Kidney tubule cell (primary cell): ENCODE results near the gene ABCF3.

Experiments
- DNase-seq: peaks from one replicate; pipeline ENCODE4 v3.0.0-alpha.2; 2018; ENCODE audit warnings: low spot score

The ABCF3 gene

DNA sequence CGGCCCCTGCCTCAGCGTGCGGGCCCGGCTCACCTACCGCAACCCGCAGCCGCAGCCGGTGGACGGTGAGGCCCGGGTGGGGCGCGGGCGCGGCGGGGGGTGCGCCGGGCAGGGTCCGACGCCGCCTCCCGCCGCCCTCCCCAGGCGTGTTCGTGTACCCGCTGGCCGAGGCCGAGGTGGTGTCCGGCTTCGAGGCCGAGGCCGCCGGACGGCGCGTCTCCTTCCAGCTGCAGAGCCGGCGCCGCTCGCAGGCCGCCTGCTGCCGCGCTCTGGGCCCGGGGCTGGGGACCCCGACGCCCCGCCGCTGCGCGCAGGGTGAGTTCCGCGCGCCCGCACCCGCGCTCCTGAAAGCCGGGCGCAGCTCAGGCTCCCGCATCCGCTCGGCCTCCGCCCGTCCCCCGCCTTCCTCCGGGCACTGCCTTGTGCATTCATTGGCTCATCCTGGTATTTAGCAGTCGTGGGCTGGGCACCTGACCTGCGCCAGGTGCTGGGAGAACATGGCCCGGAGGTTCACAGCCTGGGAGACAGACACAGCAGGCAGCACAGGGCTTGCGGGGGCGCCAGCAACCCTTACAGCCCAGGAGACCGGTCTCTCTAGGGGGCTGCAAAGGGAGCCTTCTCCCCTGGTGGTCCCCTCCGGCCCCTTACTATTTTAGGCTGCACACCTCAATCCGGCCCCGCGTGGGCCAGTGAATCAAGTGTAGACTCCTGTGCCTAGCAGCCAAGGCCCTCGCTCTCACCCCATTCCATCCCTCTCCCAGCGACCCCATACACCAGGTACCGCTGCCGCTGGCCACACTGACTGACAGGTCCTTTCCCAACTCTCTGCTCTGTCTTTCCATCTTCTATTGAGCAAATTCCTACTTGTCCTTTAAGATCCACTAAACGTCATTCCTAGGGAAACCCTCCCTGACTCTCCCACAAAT, 44.9 kb downstream of the ABCF3 start:
- DNase-seq = peak; percentile 34

DNA sequence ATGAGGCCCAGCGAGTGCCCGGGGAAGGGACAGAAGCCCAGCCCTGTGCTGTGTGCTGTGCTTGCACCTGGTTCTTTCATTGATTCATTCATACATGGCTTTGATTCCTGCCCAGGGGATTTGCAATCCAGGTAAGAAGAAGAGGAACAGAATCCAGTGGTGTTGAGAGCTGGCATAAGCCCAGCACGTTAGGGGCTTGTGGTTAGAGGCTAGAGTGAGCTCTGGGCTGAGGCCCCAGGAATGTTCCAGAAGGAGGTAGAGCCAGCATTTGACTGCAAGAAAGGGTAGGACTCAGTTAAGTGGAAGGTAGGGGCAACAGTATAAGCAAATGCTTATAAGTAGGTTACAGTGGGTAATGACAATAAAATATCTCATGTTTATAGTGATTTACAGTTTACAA, 45.7 kb downstream of the ABCF3 start:
- no peak for DNase-seq

- no peak for DNase-seq
Observed at GRCh38 chr3:184233127-184233843, 47.3 kb downstream of the ABCF3 start.

DNA sequence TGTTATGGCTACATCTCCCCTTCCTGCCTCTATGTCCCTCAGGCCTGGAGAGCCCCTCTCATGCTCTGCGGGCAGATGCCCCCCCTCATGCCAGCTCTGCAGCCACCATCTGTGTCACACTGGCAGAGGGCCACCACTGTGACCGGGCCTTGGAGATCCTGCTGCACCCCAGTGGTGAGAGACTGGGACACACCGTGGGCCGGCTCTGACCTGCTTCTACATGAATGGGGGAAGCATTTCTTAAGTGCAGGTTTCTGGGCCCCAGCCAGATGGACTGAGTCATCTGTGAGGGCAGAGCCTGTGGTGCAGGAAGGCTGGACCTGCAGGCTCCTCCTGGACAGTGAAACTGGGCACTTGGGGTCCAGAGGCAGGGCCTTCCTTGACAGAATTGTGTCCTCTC, 48.2 kb downstream of the ABCF3 start:
- DNase-seq = peak; percentile 94

DNA sequence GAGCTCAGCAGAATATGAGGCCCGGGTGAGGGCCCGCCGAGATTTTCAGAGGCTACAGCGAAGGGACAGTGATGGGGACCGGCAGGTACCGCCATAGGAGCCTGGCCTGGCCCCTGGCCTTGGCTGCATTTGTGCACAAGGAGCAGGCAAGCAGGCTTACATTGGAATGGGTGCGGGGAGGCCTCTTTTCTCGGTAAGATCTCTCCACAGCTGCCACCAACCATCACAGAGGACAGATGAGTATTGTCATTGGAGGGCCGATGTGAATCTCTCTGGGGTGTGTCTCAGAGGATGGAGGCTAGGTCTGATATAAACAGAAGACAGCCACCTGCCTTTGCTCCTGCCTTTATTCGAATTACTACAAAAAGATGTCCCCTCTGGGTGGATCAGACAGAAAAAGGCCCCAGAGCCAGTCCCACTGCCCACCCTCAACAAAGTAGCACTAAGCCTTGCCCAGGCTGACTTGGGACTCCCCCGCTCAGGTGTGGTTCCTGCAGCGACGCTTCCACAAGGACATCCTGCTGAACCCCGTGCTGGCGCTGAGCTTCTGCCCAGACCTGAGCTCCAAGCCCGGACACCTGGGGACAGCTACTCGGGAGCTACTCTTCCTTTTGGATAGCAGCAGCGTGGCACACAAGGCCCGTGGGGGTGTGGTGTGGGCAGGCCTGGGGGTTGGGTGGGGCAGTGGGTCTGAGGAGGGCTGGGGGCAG, 48.8 kb downstream of the ABCF3 start:
- no peak for DNase-seq

GRCh38 chr3:184235381-184236032, 49.5 kb downstream of the ABCF3 start:
- DNase-seq = peak; percentile 62

GRCh38 chr3:184236033-184236410, 50.0 kb downstream of the ABCF3 start:
- DNase-seq = no peak

- no peak for DNase-seq
Observed at GRCh38 chr3:184236636-184237035, 50.6 kb downstream of the ABCF3 start.

- DNase-seq = no peak
Observed at GRCh38 chr3:184237211-184237610, 51.2 kb downstream of the ABCF3 start.

- no peak for DNase-seq
Observed at GRCh38 chr3:184237807-184238206, 51.8 kb downstream of the ABCF3 start.

DNA sequence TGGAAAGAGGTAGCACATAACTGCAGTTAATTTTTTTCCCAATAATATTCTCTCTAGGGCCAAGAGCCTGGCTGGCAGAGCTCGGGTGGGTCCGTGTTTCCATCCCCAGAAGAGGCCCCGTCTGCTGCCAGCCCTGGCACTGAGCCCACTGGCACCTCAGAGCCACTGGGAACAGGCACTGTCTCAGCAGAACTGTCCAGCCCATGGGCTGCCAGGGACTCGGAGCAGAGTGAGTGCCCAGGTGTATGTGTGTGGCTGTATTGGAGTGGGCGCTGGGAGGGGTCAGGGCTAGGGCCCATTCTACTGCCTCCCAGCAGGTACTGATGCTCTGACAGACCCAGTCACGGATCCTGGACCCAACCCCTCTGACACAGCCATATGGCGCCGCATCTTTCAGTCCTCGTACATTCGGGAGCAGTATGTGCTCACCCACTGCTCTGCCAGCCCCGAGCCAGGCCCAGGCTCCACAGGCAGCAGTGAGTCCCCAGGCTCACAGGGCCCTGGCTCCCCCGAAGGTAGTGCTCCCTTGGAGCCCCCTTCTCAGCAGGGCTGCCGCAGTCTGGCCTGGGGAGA, 52.3 kb downstream of the ABCF3 start:
- DNase-seq = no peak

GRCh38 chr3:184239221-184239620, 53.2 kb downstream of the ABCF3 start:
- DNase-seq = no peak

DNA sequence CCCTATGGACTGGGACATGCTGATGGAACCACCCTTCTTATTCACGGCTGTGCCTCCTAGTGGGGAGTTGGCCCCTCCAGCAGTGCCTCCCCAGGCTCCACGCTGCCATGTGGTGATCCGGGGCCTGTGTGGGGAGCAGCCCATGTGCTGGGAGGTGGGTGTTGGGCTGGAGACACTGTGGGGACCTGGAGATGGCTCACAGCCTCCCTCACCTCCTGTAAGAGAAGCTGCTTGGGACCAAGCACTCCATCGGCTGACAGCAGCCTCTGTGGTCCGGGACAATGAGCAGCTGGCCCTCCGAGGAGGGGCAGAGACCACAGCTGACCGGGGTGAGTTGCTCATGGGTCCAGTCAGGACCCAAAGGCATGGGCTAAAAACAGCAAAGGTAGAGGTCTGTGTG, 53.7 kb downstream of the ABCF3 start:
- DNase-seq = no peak

DNA sequence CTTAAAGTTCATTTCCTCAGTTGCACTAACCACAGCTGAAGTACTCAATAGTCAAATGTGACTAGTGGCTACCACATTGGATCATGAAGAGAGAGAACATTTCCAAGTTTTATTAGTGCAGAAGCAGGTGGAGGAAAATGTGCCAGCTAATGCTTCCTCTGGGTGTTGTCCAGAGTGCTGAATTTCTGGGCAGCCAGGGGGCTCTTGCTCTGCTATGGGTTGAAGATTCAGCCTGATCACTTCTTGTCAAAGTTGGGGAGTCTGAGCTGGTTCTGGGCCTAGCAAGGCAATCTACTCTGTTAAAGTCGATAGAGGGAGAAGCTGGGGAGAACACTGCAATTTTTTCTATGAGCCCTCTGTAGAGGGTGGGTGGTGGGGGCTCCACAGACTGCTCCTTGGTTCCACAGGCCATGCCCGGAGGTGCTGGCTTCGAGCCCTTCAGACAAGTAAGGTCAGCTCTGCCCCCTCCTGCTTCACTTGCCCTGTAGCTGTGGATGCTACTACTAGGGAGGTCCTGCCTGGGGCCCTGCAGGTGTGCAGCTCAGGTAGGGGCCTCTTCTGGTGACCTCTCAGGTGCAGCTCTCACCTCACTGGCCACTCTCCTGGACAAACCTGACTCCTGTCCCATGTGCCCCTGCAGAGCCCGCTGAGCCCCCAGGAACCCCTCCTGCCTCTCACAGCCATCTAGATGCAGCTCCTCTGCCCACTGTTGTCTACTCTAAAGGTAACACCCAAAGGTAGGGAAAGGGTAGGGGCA, 54.6 kb downstream of the ABCF3 start:
- DNase-seq = peak; percentile 14

- DNase-seq = no peak
Observed at GRCh38 chr3:184241141-184241446, 55.1 kb downstream of the ABCF3 start.

- DNase-seq = peak; percentile 81
Observed at GRCh38 chr3:184241447-184242296, 55.7 kb downstream of the ABCF3 start.

DNA sequence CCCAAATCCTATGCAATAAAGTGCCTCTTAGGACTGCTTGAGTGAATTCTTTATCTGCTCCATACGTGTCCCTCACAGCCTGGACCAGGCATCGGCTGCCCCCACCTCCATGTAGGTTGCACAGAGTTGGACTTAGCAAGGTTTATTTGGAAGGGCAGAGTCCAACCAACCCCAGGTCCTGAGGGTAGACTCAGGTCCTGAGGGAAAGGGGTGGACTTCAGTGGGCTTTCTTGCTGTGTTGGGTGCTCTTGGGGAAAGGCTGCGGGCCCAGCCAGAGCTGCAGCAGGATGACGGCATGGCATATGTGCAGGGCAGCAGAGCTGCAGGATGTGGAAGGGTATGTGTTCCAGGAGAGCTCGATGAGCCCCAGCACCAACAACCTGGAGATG, 56.3 kb downstream of the ABCF3 start:
- no peak for DNase-seq
